ENCODE results near the gene NLRP11.

NLRP11 gene

DNA sequence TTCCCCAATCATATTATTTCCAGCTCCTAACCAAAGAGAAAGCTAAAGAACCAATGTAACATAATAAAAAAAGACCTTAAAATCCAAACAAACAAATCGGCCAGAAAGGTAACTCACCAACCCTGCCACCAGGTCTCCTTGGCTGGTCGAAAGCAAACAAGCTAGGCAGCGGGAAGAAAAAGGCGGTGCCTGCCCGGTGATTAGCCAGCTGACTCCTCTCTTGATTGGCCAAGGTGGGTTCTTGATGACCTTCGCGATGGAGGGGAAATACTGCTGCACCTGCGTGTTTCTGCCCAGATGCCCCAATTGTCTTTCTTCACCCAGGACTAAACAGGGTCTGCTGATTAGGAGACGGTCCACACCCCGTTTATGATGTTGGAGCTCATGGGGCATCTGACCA is at the start of gene NLRP11:
Gene NLRP11 (minus strand): TSS at position 154 of the 400 bp plus-strand sequence. CDS start 13,825 bp downstream, outside the sequence.
- no peak for DNase-seq (ENCODE audit: low spot score)

DNA sequence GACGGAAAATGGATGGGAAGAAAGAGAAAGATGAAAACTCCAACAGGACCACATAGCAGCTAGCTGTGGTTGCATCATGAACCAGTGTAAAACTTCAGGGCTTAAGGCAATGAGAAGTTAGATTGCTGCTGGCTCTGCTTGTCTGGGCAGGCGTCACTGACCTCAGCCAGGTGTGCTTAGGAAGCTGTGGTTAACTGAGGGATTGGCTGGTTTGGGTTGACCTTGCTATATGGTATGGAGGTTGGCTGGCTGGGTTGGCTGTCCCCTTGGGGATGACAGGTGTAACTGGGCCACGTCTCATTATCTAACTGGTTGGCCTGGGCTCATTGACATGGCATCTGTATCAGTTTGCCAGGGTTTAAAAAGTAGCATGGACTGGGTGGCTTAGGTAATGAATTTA is 45.4 kb upstream of the NLRP11 start:
- DNase-seq (ENCODE audit: low spot score) = no peak

DNA sequence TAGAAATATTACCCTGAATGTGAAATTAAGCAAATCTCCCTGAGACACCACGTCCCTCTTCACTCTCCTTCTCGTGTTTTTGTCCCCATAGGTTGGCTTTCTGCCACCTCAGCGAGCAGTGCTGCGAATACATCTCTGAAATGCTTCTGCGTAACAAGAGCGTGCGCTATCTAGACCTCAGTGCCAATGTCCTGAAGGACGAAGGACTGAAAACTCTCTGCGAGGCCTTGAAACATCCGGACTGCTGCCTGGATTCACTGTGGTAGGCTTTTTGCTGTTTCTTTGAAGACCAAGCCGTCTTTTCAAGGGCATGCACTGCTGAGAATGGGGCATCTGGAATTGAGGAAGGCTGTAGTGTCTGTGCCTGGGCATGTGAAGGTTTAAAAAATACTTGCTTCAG is 38.9 kb upstream of the NLRP11 start:
- DNase-seq (ENCODE audit: low spot score) = no peak

DNA sequence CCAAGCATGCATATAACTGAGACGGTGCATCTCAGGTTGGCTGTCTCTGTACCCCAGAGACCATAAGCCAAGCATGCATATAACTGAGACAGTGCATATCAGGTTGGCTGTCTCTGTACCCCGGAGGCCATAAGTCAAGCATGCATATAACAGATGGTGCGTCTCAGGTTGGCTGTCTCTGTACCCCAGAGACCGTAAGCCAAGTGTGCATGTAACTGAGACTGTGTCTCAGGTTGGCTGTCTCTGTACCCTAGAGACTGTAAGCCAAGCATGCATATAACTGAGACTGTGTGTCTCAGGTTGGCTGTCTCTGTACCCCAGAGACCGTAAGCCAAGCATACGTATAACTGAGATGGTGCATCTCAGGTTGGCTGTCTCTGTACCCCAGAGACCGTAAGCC is 35.3 kb upstream of the NLRP11 start:
- DNase-seq (ENCODE audit: low spot score) = no peak

DNA sequence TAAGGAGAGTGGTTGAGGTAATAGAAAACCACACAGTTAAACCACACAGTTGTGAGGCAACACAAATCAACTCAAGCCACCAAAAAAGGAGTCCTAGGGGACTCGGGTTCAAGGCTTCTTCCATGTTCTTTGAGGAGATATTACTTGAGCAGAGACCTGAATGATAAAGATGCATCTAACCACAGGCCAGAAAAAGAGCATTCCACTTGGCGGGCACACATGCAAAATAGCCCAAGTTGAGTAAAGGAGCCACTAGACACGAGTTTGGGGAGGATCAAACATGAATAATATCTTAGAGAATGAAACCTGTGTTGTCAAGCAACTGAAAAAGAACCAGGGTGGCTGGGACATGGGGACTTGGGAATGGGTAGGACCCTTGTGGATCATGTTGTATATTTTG is 34.7 kb upstream of the NLRP11 start:
- DNase-seq (ENCODE audit: low spot score) = no peak

DNA sequence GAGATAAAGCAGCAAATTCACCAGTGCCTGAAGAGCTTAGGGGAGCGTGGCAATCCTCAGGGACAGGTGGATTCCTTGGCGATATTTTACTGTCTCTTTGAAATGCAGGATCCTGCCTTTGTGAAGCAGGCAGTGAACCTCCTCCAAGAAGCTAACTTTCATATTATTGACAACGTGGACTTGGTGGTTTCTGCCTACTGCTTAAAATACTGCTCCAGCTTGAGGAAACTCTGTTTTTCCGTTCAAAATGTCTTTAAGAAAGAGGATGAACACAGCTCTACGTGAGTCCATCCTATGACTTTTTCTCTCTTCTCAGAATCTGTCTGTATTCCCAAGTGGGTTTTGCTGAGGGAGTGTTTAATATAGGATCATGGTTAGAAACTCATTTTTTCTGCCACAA is 27.2 kb upstream of the NLRP11 start:
- DNase-seq (ENCODE audit: low spot score) = no peak

DNA sequence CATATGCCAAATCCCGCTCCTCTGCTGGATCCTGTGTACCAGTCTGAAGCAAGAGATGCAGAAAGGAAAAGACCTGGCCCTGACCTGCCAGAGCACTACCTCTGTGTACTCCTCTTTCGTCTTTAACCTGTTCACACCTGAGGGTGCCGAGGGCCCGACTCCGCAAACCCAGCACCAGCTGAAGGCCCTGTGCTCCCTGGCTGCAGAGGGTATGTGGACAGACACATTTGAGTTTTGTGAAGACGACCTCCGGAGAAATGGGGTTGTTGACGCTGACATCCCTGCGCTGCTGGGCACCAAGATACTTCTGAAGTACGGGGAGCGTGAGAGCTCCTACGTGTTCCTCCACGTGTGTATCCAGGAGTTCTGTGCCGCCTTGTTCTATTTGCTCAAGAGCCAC is 26.6 kb upstream of the NLRP11 start:
- no peak for DNase-seq (ENCODE audit: low spot score)

DNA sequence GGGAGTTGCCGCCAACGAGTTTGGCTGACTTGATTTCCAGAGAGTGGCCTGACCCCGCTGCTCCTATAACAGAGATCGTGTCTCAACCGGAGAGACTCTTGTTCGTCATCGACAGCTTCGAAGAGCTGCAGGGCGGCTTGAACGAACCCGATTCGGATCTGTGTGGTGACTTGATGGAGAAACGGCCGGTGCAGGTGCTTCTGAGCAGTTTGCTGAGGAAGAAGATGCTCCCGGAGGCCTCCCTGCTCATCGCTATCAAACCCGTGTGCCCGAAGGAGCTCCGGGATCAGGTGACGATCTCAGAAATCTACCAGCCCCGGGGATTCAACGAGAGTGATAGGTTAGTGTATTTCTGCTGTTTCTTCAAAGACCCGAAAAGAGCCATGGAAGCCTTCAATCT is 26.2 kb upstream of the NLRP11 start:
- DNase-seq (ENCODE audit: low spot score) = no peak

DNA sequence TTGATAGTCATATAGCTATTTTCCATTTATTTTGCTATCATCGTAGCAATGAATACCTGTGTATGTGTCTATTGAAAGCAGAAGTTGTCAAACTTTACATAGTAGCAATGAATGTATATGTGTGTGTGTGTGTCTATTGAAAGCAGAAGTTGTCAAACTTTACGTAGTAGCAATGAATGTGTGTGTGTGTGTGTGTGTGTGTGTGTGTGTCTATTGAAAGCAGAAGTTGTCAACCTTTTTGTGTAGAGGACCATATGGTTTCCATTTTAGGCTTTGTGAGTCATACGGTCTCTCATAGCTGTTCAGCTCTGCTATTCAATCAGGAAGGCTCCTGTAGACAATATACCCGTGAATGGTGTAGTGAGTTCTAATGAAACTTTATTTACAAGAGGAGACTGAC is 25.4 kb upstream of the NLRP11 start:
- DNase-seq (ENCODE audit: low spot score) = no peak

DNA sequence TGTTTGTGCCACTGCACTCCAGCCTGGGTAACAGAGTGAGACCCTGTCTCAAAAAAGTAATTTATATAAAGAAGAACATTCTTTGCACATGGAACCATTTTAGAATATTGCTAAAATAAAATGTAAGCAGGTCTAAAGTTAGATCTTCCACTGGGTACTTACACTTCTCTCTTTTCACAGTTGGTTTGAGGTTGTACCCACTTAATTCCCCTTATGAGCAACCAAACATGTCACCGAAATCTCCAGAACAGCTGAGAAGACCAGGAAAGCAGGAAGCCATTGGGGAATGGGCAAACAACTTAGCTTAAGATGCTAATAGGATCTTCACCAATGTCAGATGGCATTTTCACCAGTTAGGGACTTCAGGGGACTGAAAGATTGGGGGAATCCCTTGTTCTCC is 23.4 kb upstream of the NLRP11 start:
- no peak for DNase-seq (ENCODE audit: low spot score)

DNA sequence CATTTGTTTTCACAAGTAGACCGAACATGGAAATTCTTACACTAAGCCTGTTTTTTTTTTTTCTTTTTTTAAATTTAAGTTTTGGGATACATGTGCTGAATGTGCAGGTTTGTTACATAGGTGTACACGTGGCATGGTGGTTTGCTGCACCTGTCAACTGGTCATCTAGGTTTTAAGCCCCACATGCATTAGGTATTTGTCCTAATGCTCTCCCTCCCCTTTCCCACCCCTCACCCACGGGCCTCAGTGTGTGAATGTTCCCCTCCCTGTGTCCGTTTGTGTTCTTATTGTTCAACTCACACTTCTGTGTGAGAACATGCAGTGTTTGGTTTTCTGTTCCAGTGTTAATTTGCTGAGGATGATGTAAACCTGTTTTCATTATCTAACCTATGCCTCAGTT is 7.1 kb upstream of the NLRP11 start:
- DNase-seq (ENCODE audit: low spot score) = no peak

DNA sequence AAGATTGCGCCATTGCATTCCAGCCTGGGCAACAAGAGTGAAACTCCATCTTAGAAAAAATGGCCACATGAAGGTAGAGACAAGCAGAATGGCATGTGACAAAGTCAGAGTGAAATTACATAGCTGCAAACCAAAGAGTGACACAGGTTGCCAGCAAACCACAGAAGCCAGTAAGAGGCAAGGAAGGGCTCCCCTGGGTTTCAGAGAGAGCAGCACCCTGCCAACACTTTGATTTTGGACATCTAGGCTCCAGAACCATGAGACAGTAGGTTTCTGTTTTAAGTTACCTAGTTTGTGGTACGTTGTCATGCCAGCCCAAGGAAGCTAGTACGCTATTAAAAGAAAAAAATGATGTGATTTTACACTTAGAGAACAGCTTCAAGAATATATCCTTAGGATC is 6.5 kb upstream of the NLRP11 start:
- no peak for DNase-seq (ENCODE audit: low spot score)

DNA sequence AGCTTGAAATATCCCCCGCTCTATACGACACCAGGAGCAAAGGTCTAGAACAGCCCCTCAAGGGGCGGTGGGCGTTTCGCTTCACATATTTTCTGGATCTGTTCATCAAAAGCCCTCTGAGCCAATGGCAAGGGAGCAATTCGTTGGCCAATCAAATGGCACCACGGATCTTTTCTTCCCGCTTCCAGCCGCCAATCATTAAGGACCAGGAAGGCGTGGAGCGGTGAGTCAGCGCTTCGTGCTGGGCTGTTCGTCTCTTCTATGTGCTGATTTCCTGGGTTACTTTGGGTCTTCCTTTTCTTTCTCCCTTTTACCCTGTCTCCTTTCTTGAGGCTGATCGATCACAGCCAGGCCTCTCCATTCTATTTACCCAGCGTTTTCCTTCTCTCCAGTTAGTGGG is 4.5 kb upstream of the NLRP11 start, which contains the start of gene NLRP4:
Gene NLRP4 (plus strand): TSS at position 201 of the 400 bp plus-strand sequence. CDS start 15,541 bp downstream, outside the sequence.
- DNase-seq (ENCODE audit: low spot score) = no peak

DNA sequence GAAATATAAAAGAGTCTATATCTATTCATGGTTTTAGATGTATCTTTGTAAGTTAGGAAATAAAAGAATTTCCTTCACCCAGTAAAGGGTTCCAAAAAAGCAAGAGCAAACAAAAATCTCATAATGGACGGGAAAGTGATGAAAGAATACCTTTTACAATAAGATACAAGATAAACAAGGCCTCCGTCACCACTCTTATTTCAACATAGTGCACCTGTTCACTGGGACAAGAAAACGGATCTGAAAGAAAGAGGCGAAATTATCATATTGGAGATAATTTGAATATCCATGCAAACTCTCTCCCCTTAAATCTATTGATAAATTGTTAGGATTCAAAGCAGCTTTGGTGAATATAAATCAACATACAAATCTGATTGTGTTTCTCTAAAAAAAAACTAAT is 877 bp upstream of the NLRP11 start:
- DNase-seq (ENCODE audit: low spot score) = no peak

DNA sequence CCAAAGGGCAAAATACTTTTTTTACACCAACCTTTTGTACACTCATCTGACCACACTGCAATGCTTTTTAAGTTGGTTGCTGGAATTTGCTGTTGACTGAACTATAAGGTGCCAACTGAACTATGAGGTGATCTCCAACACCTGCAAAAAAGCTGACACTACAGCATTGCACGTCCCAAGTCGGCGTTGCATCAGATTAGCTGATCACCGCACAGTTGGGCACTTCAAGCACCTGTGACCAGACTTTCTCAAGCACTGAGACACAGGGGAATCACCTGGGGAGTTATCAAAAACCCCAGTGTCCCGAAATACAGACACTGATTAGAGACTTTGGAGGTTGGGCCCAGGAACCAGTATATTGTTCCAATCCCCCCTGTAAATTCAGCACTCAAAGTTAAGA is 1.1 kb downstream of the NLRP11 start:
- no peak for DNase-seq (ENCODE audit: low spot score)

DNA sequence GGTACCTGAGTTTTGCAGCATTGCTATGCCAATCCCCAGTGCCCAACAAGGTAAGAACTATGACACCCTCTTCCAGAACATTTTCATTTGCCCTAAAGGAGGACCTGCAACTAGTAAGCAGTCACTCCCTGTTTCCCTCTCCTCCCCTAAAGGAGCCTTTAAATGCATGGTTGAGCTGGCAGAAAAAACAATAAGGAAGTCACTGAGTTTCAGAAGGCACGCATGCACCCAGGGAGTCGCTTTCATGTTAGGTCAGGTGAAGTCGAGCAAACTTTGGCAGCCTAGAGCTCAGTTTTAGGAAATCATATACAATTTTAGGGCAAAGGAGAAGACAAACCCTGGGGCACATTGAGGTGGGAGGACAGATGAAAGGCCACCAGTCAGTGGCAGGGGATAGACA is 11.8 kb downstream of the NLRP11 start:
- DNase-seq (ENCODE audit: low spot score) = no peak

DNA sequence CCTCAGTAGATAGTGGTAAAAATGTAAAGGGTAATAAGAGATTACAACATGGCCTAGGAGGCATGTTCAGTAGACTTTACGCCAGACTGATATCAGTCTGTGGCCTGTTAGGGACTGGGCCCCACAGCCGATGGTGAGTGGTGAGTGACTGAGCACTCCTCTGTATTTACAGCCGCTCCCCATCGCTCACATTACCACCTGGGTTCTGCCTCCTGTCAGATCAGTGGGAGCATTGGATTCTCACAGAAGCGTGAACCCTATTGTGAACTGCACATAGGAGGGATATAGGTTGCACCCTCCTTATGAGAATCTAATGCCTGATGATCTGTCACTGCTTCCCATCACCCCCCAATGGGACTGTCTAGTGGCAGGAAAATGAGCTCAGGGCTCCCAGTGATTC is 17.9 kb downstream of the NLRP11 start:
- no peak for DNase-seq (ENCODE audit: low spot score)

DNA sequence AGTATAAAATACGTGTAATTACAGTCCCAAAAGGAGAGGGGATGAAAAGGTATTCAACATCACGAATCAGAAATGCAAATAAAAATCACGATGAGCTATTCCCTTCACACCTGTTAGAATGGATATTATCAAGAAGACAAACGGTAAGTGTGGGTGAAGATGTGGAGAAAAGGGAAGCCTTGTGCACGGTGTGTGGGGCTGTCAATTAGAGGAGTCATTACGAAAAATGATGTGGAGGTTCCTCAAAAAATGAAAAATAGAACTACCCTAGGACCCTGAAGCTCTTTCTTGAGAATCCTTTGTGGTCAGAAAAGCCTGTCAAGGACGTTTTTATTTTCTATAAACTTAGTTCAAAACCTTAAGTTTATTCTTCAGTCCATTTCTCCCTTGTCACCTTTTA is 19.4 kb downstream of the NLRP11 start:
- no peak for DNase-seq (ENCODE audit: low spot score)

DNA sequence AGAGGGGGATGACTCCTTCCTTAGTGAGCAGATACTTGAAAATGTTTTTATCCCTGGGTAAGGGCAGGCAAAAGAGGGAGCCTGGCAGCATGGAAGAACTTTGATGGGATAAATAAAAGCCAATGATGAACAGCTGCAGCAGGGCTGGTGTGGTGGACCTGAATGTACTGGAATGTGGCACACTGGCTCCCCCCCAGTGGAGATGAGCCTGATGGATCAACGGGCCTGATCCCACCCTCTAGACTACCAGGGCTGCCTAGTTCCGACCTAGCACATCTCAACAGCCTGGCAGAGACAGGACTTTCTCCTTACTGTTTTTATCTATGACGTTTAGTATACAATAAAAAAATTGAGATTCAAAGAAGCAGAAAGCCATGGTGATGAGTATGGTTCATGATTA is 20.5 kb downstream of the NLRP11 start:
- no peak for DNase-seq (ENCODE audit: low spot score)

DNA sequence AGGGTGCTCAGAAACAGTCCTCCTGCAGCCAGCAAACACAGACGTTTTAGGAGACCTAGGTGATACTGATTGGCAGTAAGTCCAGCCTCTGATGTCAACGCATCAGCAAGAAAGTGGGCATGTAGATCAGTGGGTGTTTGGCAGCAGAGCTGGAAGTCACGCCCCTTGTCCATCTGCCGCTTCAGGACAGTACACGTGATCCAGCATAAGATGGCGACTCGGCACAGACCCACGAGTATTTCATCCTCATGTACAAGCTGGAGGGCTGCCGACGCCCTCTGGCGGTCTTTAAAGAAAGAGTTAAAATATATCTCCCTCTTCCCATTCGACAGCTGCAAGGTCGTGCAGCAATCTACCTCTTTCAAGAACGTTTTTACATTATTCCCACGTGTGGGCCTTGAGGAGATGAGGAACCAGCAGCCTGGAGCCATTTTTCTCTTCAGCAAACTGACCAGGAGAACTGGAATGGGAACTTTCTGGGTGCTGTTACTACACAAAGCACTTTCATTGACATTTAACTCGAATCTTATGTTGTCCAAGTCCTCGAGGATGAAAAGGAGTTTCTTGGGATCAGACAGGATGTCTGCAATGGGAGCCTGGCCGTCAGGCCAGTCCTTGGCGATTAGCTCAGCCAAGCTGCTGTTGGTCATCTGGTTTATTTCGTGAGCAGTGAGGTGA is 22.3 kb downstream of the NLRP11 start:
- DNase-seq (ENCODE audit: low spot score) = peak; percentile 69

DNA sequence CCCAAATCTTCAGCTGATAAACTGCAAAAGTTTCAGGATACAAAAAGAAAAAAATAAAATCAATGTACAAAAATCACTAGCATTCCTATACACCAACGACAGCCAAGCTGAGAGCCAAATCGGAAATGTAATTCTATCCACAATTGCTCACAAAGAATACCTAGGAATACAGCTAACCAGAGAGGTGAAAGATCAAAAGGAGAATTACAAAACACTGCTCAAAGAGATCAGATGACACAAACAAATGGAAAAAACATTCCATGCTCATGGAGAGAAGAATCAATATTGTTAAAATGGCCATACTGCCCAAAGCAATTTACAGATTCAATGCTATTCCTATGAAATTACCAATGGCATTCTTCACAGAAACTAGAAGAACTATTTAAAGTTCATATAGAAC is 29.5 kb downstream of the NLRP11 start:
- no peak for DNase-seq (ENCODE audit: low spot score)

DNA sequence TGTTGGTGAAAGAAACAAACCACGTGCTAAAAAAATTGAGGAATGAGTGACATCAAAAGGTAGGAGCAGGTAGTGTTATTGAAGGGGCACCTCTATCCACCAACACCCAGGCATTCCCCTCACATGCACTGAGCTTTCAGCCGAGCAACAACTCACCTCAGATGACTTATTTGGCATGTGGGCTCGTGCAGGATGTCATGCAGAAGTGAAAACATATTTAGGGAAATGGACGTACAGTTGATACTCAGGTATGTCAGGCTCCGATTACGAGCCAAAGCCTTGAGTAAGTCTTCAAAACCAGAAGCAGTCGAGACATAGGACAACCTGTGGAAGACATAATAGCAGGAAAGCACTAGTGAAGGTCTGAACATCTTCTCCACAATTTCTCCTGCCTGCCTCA is 30.4 kb downstream of the NLRP11 start:
- DNase-seq (ENCODE audit: low spot score) = no peak

DNA sequence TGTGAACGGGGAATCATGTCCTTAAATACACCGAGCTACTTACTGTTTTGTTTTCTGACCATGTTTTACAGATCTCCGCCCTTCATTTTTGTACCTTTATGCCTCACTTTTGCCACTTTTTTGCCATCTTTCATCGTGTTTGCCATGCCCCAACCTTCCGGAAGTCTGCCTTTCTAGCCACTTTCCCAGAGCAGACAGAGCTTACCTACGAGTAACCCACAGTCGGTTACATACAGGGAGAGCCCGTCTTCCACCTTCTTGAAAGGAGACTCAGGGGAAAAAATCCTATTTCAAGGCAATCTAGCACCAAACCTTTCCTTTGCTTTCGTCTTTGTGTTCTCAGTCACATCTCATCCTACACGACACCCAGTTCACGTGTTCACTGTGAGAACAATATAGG is 36.8 kb downstream of the NLRP11 start:
- no peak for DNase-seq (ENCODE audit: low spot score)

DNA sequence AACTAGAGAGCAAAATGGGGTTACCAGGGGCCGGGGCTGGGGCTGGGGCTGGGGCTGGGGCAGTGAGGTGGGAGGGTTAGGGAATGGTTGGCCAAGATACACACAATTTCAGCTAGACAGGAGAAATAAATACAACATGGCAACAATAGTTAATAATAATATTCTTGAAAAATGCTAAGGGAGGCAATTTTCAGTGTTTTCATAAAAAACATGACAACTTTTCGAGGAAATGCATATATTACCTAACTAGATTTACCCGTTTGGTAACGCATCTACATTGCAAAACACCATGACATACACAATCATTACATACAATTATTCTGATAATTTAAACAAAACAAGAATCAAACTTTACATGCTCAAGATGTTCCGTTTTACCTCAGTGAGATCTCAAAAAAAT is 50.7 kb downstream of the NLRP11 start:
- DNase-seq (ENCODE audit: low spot score) = no peak

DNA sequence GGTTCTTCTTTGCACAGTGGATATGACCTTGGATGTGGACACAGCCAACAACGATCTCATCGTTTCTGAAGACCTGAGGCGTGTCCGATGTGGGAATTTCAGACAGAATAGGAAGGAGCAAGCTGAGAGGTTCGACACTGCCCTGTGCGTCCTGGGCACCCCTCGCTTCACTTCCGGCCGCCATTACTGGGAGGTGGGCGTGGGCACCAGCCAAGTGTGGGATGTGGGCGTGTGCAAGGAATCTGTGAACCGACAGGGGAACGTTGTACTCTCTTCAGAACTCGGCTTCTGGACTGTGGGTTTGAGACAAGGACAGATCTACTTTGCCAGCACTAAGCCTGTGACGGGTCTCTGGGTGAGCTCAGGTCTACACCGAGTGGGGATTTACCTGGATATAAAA is 53.5 kb downstream of the NLRP11 start:
- DNase-seq (ENCODE audit: low spot score) = no peak

Measured in COLO829 (cell line).